HG03175 (cell line): ENCODE results near the gene WDR19.
"Not testable (repeated sequence)": the region's sequence is repeated elsewhere in the genome, so short reads cannot be mapped to it uniquely, and the experiment has no call there.

Experiments
- ATAC-seq: cut with Tn5 transposase; IDR thresholded peaks from one replicate; pipeline ENCODE4 v1.9.1; 2021; ENCODE audit warnings: mild to moderate bottlenecking, moderate library complexity; ENCODE audit not compliant: unreplicated experiment

WDR19 gene

GRCh38 chr4:39232100-39232499 lies 49.8 kb downstream of the WDR19 start:
- no peak for ATAC-seq

- ATAC-seq: no peak
Observed at GRCh38 chr4:39233114-39233513, 50.8 kb downstream of the WDR19 start.

GRCh38 chr4:39233783-39234182 lies 51.5 kb downstream of the WDR19 start:
- no peak for ATAC-seq

GRCh38 chr4:39235021-39235420 lies 52.7 kb downstream of the WDR19 start:
- ATAC-seq: no peak

GRCh38 chr4:39235696-39236095 lies 53.4 kb downstream of the WDR19 start:
- ATAC-seq: no peak

GRCh38 chr4:39237179-39237578 lies 54.9 kb downstream of the WDR19 start:
- ATAC-seq: no peak

- no peak for ATAC-seq
Observed at GRCh38 chr4:39243462-39243861, 61.1 kb downstream of the WDR19 start.

GRCh38 chr4:39255266-39255665 lies 72.9 kb downstream of the WDR19 start:
- no peak for ATAC-seq

- no peak for ATAC-seq
Observed at GRCh38 chr4:39255871-39256270, 73.5 kb downstream of the WDR19 start.

- ATAC-seq: no peak
Observed at GRCh38 chr4:39256436-39256835, 74.1 kb downstream of the WDR19 start.

- ATAC-seq: no peak
Observed at GRCh38 chr4:39259571-39260330, 77.4 kb downstream of the WDR19 start.

GRCh38 chr4:39263895-39264294 lies 81.6 kb downstream of the WDR19 start:
- ATAC-seq: no peak

- ATAC-seq: no peak
Observed at GRCh38 chr4:39274503-39274902, 92.2 kb downstream of the WDR19 start.

- ATAC-seq: not testable (repeated sequence)
Observed at GRCh38 chr4:39277661-39278060, 95.3 kb downstream of the WDR19 start.

- ATAC-seq: no peak
Observed at GRCh38 chr4:39278476-39278875, 96.1 kb downstream of the WDR19 start.

- ATAC-seq: no peak
Observed at GRCh38 chr4:39279416-39279815, 97.1 kb downstream of the WDR19 start.

- no peak for ATAC-seq
Observed at GRCh38 chr4:39280770-39281169, 98.4 kb downstream of the WDR19 start.

- ATAC-seq: no peak
Observed at GRCh38 chr4:39285111-39285795, 102.9 kb downstream of the WDR19 start.

GRCh38 chr4:39285853-39286252 lies 103.5 kb downstream of the WDR19 start:
- no peak for ATAC-seq

- ATAC-seq: no peak
Observed at GRCh38 chr4:39286263-39286662, 103.9 kb downstream of the WDR19 start.

- no peak for ATAC-seq
Observed at GRCh38 chr4:39287223-39287622, 104.9 kb downstream of the WDR19 start.

- no peak for ATAC-seq
Observed at GRCh38 chr4:39291686-39292085, 109.4 kb downstream of the WDR19 start.
